K562 (cell line): ENCODE measurements around the gene DEPDC1.

Experiments
- BDP1 ChIP-seq: IDR thresholded peaks from 3 replicates; pipeline ENCODE4 v1.6.1; 2011; ENCODE audit not compliant: insufficient read length, insufficient read depth
- POLR2A ChIP-seq: fragments of 450-650 bp; conservative IDR thresholded peaks from 2 replicates; pipeline ENCODE4 v1.6.1; 2016
- RBM34 ChIP-seq: fragments of 200-400 bp; formaldehyde crosslinking; IDR thresholded peaks from 2 replicates; pipeline ENCODE4 v1.6.1; 2018; ENCODE audit warnings: low read length, borderline replicate concordance; ENCODE audit not compliant: insufficient read depth
- SREBF2 ChIP-seq: sonication (generic); formaldehyde crosslinking; IDR thresholded peaks from 2 replicates; pipeline ENCODE4 v1.4.0; 2020; ENCODE audit warnings: mild to moderate bottlenecking, missing genetic modification reagents
- TF ChIP-seq, protein P1 (sequence below), 3 experiments: IDR thresholded peaks in 2 of 3; conservative IDR thresholded peaks in 1 of 3; 2 replicates each; pipeline ENCODE4 v1.5.1; 2011 to 2012; ENCODE audit warnings: low read length in 3 of 3, mild to moderate bottlenecking in 3 of 3, control low read depth in 2 of 3, improper control_type of control experiment in 1 of 3, inconsistent platforms in 1 of 3, low read depth in 1 of 3, mixed read lengths in 1 of 3, moderate library complexity in 1 of 3; ENCODE audit not compliant: insufficient read depth in 2 of 3
- TF ChIP-seq, protein P2 (sequence below): fragments of 450-650 bp; formaldehyde crosslinking; IDR thresholded peaks from 2 replicates; pipeline ENCODE4 v1.4.0; 2022; ENCODE audit warnings: missing genetic modification characterization

DNA sequence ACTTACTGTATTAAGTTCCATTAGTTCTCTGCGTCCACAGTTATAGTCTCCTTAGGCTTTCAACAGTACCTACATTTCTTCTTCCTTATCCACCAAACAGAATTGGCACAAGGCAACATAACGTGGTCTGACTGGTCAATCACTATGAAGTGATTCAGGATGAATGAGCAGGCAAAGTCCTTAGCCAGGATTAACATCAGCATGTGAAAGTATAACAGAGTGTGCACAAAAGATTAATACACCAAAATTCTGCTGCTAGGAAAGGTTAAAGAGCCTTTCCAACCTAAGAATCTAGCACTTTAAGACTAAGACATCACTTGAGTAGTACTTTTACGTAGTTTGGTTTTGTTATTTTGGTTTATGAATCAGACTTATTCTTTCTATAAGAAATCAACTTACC, 15.8 kb downstream of the DEPDC1 start:
- no peak for TF ChIP-seq POLR2A
- TF ChIP-seq BDP1 = no peak
- no peak for TF ChIP-seq SREBF2 (CRISPR knock-in tag)
- TF ChIP-seq, protein P1, sequence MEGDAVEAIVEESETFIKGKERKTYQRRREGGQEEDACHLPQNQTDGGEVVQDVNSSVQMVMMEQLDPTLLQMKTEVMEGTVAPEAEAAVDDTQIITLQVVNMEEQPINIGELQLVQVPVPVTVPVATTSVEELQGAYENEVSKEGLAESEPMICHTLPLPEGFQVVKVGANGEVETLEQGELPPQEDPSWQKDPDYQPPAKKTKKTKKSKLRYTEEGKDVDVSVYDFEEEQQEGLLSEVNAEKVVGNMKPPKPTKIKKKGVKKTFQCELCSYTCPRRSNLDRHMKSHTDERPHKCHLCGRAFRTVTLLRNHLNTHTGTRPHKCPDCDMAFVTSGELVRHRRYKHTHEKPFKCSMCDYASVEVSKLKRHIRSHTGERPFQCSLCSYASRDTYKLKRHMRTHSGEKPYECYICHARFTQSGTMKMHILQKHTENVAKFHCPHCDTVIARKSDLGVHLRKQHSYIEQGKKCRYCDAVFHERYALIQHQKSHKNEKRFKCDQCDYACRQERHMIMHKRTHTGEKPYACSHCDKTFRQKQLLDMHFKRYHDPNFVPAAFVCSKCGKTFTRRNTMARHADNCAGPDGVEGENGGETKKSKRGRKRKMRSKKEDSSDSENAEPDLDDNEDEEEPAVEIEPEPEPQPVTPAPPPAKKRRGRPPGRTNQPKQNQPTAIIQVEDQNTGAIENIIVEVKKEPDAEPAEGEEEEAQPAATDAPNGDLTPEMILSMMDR (IDR thresholded peaks at IDR 0.05 in 2 of 3, conservative IDR thresholded peaks at IDR 0.05 in 1 of 3; ENCODE audit: insufficient read depth in 2 of 3, low read depth in 1 of 3, low read length in 3 of 3) = no peak
- TF ChIP-seq RBM34 = no peak
- TF ChIP-seq, protein P2, sequence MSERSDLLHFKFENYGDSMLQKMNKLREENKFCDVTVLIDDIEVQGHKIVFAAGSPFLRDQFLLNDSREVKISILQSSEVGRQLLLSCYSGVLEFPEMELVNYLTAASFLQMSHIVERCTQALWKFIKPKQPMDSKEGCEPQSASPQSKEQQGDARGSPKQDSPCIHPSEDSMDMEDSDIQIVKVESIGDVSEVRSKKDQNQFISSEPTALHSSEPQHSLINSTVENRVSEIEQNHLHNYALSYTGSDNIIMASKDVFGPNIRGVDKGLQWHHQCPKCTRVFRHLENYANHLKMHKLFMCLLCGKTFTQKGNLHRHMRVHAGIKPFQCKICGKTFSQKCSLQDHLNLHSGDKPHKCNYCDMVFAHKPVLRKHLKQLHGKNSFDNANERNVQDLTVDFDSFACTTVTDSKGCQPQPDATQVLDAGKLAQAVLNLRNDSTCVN = no peak
